Activated CD8-positive, alpha-beta T cell treated with anti-CD3 and anti-CD28 coated beads, Interleukin-2, amount 10 ng/mL, durations not matched to agents 7 days and 5 days (primary cell): Measurements from ENCODE around the gene CCDC92B. TPM values are rescaled to one million over a fixed set of nuclear protein-coding genes. Genes with fewer than 3 reads are reported as not detected.
"Not testable (repeated sequence)": the region's sequence is repeated elsewhere in the genome, so short reads cannot be mapped to it uniquely, and the experiment has no call there.

Experiments
- ATAC-seq: fragments of 150-1000 bp; cut with Tn5 transposase; one replicate; pipeline ENCODE4 v1.10.0; 2021; ENCODE audit warnings: moderate library complexity
- CTCF ChIA-PET: fragments of 350-600 bp; sonication (Branson Sonifier 250); formaldehyde crosslinking; loops from one replicate; lab custom pipeline; 2021; ENCODE audit warnings: antibody characterized with exemption; lab: Charles Lee
- POLR2A ChIA-PET: fragments of 350-600 bp; sonication (Branson Sonifier 250); formaldehyde crosslinking; loops from one replicate; lab custom pipeline; 2021; ENCODE audit warnings: antibody characterized with exemption; lab: Charles Lee
- DNase-seq: peaks from one replicate; pipeline ENCODE4 v3.0.0-alpha.2; 2020
- H3K27ac Mint-ChIP-seq: one replicate; pipeline ENCODE4 v1.8.0; 2021; ENCODE audit warnings: mild to moderate bottlenecking, mixed read lengths
- H3K27me3 Mint-ChIP-seq: one replicate; pipeline ENCODE4 v1.8.0; 2021; ENCODE audit warnings: low read depth, mixed read lengths
- H3K36me3 Mint-ChIP-seq: one replicate; pipeline ENCODE4 v1.8.0; 2021; ENCODE audit warnings: low read depth, mixed read lengths
- H3K4me1 Mint-ChIP-seq: one replicate; pipeline ENCODE4 v1.8.0; 2021; ENCODE audit warnings: low read depth, mixed read lengths
- H3K4me3 Mint-ChIP-seq: one replicate; pipeline ENCODE4 v1.8.0; 2021; ENCODE audit warnings: mild to moderate bottlenecking, mixed read lengths
- H3K9me3 Mint-ChIP-seq: one replicate; pipeline ENCODE4 v1.8.0; 2022; ENCODE audit warnings: mixed read lengths; ENCODE audit not compliant: insufficient read depth
- total RNA-seq, 2 experiments: library from RNA; stranded (reverse); gene quantifications; one replicate each; pipeline ENCODE4 v1.2.3, GENCODE V29; 2021

The CCDC92B gene
- total RNA-seq, 2 experiments from 2014 or later = not detected

DNA sequence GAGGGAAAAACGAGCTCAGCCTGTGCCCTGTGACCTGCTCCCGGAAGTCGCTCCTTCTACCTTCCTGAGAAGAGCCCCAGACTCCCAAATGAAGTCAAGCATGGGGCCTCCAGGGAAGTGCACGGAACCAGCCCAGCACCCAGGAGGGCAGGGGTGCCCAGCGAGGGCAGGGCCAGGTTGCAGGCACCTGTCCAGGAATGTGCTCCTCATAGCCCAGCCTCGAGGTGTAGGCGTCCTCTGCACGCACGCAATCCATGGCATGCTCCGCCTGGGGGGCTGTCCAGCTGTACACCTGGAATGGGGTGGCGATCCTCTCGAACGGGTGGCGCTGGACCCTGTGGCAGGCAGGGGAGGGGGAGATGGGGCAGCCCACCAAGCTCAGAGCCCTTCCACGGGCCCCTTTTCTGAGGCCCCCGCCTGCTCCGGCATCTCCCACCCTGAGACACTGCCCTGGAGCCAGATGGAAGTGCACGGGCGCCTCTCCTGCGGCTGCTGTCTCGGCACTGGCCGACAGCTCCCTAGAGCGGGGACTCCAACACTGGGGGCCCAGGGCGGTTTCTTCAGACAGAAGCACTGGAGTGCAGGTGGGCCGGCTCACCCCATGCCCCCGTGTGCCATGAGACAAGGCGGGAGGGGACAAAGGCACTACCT is 48.8 kb downstream of the CCDC92B start:
- H3K9me3 Mint-ChIP-seq = no peaks in the 10 kb centered on the region
- ChIA-PET CTCF (no interaction called here), POLR2A (no interaction called here)
- ATAC-seq (no peak), DNase-seq (no peak)
- no peaks in the 10 kb centered on the region for H3K4me1 Mint-ChIP-seq
- no peak overlapping the region for H3K27ac Mint-ChIP-seq
- H3K27me3 Mint-ChIP-seq = no peaks in the 10 kb centered on the region
- H3K36me3 Mint-ChIP-seq = peaks cover 18% of the 10 kb centered on the region
- H3K4me3 Mint-ChIP-seq = no peak overlapping the region

DNA sequence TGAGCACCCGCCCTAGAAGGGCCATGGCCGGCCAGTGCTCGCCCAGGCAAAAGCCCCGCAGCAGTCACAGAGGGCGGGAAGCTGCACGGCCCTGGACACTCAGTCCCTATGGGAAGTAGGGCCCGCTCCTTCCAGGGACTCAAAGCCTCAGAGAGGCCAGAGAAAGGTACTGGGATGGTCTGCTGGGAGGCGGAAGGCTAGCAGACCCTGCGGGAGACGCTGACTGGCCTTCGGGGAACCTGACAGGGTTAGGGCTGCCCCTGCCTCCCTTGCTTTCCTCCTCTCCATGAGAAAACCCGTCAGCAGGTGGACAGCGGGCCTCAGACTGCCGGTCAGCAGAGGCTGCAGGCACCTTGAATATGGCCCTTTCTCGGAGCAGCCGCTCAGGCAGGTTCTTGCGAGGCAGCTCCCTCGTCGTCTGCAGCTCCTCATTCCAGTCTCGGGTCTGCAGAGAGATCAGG is 49.4 kb downstream of the CCDC92B start:
- Mint-ChIP-seq H3K27ac (no peak overlapping the region), H3K27me3 (no peaks in the 10 kb centered on the region), H3K4me1 (no peaks in the 10 kb centered on the region), H3K4me3 (no peak overlapping the region), H3K36me3 (peaks cover 18% of the 10 kb centered on the region), H3K9me3 (no peaks in the 10 kb centered on the region)
- ATAC-seq = no peak
- POLR2A ChIA-PET = no interaction called here
- CTCF ChIA-PET = no interaction called here
- DNase-seq = no peak

- H3K27me3 Mint-ChIP-seq, ATAC-seq, H3K27ac Mint-ChIP-seq, H3K4me3 Mint-ChIP-seq, CTCF ChIA-PET, H3K4me1 Mint-ChIP-seq, POLR2A ChIA-PET, DNase-seq, H3K9me3 Mint-ChIP-seq: not testable (repeated sequence)
- peaks cover 18% of the 10 kb centered on the region for H3K36me3 Mint-ChIP-seq
Observed at GRCh38 chr17:2699216-2699805, 50.1 kb downstream of the CCDC92B start.

- DNase-seq (no peak), ATAC-seq (no peak)
- H3K9me3 Mint-ChIP-seq = no peaks in the 10 kb centered on the region
- ChIA-PET CTCF (interaction anchor here (1.2 kb wide), 1 partner anchor 105 kb away, joined by 4 read pairs; no protein-coding TSS in a partner anchor), POLR2A (no interaction called here)
- H3K4me3 Mint-ChIP-seq = no peak overlapping the region
- no peaks in the 10 kb centered on the region for H3K27me3 Mint-ChIP-seq
- H3K4me1 Mint-ChIP-seq = no peaks in the 10 kb centered on the region
- H3K27ac Mint-ChIP-seq = no peak overlapping the region
- peaks cover 21% of the 10 kb centered on the region for H3K36me3 Mint-ChIP-seq
Observed at GRCh38 chr17:2697611-2698162, 51.8 kb downstream of the CCDC92B start.

DNA sequence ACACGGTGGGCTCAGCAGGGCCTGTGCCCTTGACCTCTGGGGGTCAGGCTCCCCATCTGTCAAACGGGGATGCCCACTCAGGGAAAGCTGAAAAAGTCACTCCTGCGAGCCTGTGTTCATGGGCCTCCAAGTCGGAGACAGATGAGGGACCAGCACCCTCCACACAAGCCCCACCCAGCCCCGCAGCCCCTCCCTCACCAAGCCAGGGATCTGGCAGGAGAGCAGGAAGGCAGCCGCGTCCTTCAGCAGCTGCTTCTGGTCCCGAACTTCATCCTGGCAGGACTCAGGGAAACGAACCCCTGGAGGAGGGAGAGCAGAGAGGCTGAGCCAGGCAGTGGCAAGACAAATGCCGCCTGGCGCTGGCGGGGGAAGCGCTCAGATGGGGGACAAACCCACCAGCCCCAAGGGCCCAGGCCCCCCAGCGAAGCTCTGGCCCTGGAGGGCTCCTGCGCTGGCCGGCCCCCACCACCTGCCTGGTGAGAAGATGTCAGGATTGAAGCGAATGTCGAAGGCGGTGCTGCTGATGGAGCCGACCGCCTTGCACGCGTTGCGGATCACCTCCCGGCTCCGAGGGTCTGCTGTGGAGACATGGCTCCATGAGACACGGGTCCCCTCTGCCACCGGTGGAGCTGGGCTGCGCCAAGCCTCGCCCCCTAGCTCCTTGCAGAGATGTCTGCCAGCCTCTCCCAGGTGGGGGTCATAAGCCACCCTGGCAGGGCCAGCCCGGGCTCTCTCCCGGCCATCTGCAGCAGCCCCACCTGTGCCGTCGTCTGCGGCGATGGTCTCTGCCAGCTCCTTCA is 53.3 kb downstream of the CCDC92B start:
- DNase-seq = no peak
- Mint-ChIP-seq H3K4me1 (no peaks in the 10 kb centered on the region), H3K4me3 (no peak overlapping the region), H3K9me3 (no peaks in the 10 kb centered on the region), H3K27ac (no peak overlapping the region), H3K36me3 (peaks cover 19% of the 10 kb centered on the region), H3K27me3 (no peaks in the 10 kb centered on the region)
- ChIA-PET CTCF (no interaction called here), POLR2A (interaction anchor here (0.8 to 1.0 kb wide), 2 partner anchors 10 to 14 kb away, joined by 3 to 5 read pairs; no protein-coding TSS in a partner anchor)
- no peak for ATAC-seq

DNA sequence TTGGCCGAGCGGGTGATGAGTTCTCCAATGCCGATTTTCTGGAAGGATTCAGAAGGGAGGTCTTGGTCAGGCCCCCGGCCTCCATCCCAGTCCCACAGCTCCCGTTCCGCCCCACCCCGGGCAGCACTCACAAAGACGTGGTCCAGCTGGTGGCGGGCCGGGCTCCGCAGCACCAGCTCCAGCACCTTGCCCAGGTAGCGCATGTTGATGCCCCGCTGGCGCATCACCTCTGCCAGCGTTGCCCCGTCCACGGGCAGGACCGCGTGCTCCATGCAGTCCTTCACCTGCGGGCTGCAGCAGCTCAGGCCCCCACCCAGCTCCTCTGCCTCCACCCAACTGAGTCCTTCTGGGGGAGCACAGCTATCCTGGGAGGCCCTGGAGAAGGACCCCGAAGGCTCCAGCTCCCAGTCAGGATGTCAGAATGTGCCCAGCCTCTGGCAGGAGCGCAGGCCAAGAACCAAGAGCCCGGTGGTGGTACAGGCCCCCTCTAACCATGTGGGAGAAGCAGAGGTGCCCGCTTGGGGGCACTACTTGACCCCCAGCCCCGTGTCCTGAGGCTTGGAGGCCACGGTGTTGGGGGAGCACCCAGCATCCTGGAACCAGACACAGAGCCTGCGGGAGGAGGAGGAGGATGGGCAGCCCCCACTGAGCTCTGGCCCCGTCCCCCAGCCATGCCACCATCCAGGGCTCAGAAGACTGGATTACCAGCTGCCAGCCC is 54.0 kb downstream of the CCDC92B start:
- ATAC-seq = no peak
- Mint-ChIP-seq H3K27me3 (no peaks in the 10 kb centered on the region), H3K4me3 (no peak overlapping the region), H3K4me1 (no peaks in the 10 kb centered on the region), H3K9me3 (no peaks in the 10 kb centered on the region), H3K27ac (no peak overlapping the region), H3K36me3 (peaks cover 18% of the 10 kb centered on the region)
- DNase-seq = no peak
- CTCF ChIA-PET = no interaction called here
- POLR2A ChIA-PET = interaction anchor here (0.8 to 1.0 kb wide), 2 partner anchors 9 to 15 kb away, joined by 3 to 5 read pairs; no protein-coding TSS in a partner anchor

- ATAC-seq = peak; percentile 15
- H3K27ac Mint-ChIP-seq = no peak overlapping the region
Observed at GRCh38 chr17:2694381-2695242, 54.8 kb downstream of the CCDC92B start.

DNA sequence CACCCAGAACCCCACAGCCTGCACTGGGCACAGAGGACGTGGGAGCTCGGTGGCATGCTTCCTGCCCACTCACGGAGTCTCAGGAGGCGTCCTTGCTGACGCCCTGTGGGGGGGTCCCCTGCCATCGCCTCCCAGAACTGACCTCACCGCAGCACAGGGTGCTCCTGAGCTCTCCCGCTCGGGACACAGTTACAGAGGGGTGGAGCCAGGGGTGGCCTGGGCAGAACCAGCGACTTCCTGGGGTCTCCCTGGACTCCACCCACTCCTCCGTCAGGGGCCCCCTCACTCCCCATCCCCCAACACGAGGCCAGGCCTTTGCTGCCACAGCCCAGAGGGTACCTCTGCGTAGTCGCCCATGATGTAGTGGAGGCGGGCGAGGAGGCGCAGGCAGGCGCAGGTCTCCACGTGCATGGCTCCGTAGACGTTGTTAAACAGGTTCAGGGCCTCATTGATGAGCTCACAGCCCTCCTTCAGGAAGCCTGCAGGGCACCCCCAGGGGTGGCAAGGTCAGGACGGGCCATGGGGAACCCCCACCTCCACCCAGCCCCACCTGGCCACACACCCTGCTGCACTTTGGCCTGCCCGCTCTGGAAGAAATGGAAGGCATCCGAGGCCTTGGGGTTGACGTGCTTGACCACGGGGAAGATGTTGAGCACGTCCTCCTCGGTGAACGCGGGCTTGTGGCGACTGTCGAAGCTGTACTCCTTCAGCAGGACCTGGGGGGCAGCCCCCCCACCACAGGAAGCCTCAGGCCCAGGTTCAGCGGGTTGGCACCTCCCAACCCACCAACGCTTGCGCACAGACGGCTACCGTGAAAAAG is 55.7 kb downstream of the CCDC92B start:
- no peak overlapping the region for H3K4me3 Mint-ChIP-seq
- ChIA-PET POLR2A (no interaction called here), CTCF (no interaction called here)
- no peaks in the 10 kb centered on the region for H3K9me3 Mint-ChIP-seq
- ATAC-seq (no peak), DNase-seq (no peak)
- no peaks in the 10 kb centered on the region for H3K27me3 Mint-ChIP-seq
- H3K27ac Mint-ChIP-seq = no peak overlapping the region
- H3K4me1 Mint-ChIP-seq = peaks cover 5% of the 10 kb centered on the region
- peaks cover 21% of the 10 kb centered on the region for H3K36me3 Mint-ChIP-seq

More at GRCh38 chr17:2694381-2695242, 54.8 kb downstream of the CCDC92B start:
- Mint-ChIP-seq H3K27me3 (no peaks in the 10 kb centered on the region), H3K36me3 (peaks cover 18% of the 10 kb centered on the region), H3K9me3 (no peaks in the 10 kb centered on the region), H3K4me1 (no peaks in the 10 kb centered on the region), H3K4me3 (no peak overlapping the region)
- no peak for DNase-seq
- ChIA-PET POLR2A (no interaction called here), CTCF (no interaction called here)

DNA sequence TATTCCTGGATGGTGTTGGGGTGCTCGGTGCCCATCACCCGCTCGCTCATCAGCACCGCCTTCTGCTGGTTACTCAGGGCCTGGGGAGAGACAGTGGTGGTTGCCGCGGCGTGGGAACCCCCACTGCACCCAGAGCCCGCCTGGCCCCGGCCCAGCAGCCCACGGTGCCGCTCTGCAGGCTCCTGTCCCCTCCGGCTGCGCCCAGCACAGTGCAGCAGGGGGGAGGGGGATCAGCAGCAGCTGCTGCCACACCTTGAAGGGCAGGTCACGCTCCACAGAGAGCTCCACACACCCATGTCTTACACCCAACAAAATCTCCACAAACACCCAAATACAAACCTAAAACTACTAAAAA is 56.7 kb downstream of the CCDC92B start:
- H3K27me3 Mint-ChIP-seq = no peaks in the 10 kb centered on the region
- H3K36me3 Mint-ChIP-seq = peaks cover 22% of the 10 kb centered on the region
- no peak for DNase-seq
- POLR2A ChIA-PET = no interaction called here
- H3K4me3 Mint-ChIP-seq = no peak overlapping the region
- no peak overlapping the region for H3K27ac Mint-ChIP-seq
- no peaks in the 10 kb centered on the region for H3K9me3 Mint-ChIP-seq
- ATAC-seq = no peak
- CTCF ChIA-PET = no interaction called here
- peaks cover 8% of the 10 kb centered on the region for H3K4me1 Mint-ChIP-seq

DNA sequence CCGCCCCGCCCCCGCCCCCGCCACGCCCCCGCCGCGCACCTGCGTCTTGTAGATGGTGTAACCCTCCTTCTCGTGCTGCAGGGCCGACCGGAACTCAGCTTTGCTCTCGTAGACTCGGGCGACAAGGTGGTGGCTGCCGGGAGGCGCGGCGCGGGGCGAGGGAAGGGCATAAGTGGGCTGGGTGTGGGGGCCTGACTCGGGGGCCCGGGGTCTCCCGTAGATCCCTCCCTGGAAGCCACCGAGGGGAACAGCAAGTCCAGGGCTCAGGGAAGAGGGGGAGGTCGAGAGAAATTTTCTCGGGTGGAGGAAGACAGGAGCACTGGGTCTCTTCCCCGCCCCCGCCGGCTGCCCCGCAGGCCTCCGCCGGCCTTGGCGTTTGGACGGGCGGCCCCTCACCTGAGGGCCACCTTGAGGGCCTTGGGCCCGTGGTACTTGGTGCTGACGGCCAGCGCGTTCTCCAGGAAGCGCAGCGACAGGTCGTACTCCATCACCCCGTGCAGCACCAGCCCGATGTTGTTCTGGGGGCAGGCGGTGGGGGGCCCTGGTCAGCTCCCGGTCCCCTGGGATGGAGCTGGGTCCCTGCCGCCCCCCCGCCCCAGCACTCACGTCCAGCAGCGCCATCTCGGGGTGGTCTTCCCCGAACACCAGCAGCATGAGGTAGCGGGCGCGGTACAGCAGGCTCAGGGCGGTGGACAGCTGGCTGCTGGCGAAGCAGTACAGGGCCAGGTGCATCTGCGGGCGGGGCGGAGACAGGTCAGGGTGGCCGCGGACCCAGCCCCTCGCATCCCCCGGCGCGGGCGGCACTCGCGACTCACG is 57.3 kb downstream of the CCDC92B start:
- POLR2A ChIA-PET = no interaction called here
- ATAC-seq = no peak
- no peaks in the 10 kb centered on the region for H3K27me3 Mint-ChIP-seq
- no peak for DNase-seq
- peaks cover 8% of the 10 kb centered on the region for H3K4me1 Mint-ChIP-seq
- H3K9me3 Mint-ChIP-seq = no peaks in the 10 kb centered on the region
- CTCF ChIA-PET = no interaction called here
- peaks cover 22% of the 10 kb centered on the region for H3K36me3 Mint-ChIP-seq
- H3K4me3 Mint-ChIP-seq = no peak overlapping the region
- no peak overlapping the region for H3K27ac Mint-ChIP-seq
